Brain microvascular endothelial cell (primary cell): ENCODE results near the gene CHTF8.
"Not testable (repeated sequence)": the region's sequence is repeated elsewhere in the genome, so short reads cannot be mapped to it uniquely, and the experiment has no call there.

Experiments used
- DNase-seq: peaks from one replicate; pipeline ENCODE4 v3.0.0-alpha.2; 2020
- H3K27ac ChIP-seq: fragments of 250-450 bp; sonication (Bioruptor Pico); 2 replicates; pipeline ENCODE4 v1.5.1; 2020; ENCODE audit warnings: mild to moderate bottlenecking, moderate library complexity
- H3K27me3 ChIP-seq: fragments of 250-450 bp; sonication (Bioruptor Pico); replicated peaks from 2 replicates; pipeline ENCODE4 v1.5.1; 2020; ENCODE audit warnings: mild to moderate bottlenecking
- H3K36me3 ChIP-seq: fragments of 250-450 bp; sonication (Bioruptor Pico); replicated peaks from 2 replicates; pipeline ENCODE4 v1.5.1; 2020; ENCODE audit warnings: mild to moderate bottlenecking
- H3K4me3 ChIP-seq: 2 replicates; pipeline ENCODE4 v1.5.1; 2011; ENCODE audit warnings: low read depth, mild to moderate bottlenecking, control low read depth, low read length, moderate library complexity
- in situ Hi-C: cut with HindIII; loops from 2 replicates; pipeline ENCODE4 v1.10.0; 2017; ENCODE audit warnings: low sequenced_read_pairs, low pct_ligation_motif_present
- TF ChIP-seq, protein P1 (sequence below): IDR thresholded peaks from 2 replicates; pipeline ENCODE4 v1.5.1; 2011; ENCODE audit warnings: low read depth, mild to moderate bottlenecking, moderate library complexity, low read length, control low read depth, inconsistent platforms; ENCODE audit errors: missing control alignments

CHTF8 gene

DNA sequence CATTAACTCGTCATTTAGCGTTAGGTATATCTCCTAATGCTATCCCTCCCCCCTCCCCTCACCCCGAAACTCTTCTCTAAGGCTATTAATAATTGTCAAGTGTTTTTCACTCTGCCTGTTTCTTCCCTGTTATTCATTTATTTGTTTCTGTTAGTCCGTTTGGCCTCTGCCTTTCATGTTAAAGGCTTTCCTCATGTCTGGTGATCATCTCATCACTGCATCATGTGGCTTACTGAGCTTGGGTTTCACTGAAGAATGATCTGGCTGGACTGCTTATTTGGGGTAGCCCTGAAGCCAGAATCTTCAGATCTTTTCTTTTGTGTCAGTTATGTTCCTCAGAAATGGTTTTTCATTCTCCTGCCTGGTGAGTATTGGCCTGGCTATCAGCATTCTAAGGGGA lies 9.5 kb upstream of the CHTF8 start:
- DNase-seq = no peak
- Histone ChIP-seq H3K27ac (no peak overlapping the region), H3K36me3 (peaks cover 71% of the 10 kb centered on the region), H3K27me3 (no peaks in the 10 kb centered on the region), H3K4me3 (no peak overlapping the region)
- TF ChIP-seq, protein P1, sequence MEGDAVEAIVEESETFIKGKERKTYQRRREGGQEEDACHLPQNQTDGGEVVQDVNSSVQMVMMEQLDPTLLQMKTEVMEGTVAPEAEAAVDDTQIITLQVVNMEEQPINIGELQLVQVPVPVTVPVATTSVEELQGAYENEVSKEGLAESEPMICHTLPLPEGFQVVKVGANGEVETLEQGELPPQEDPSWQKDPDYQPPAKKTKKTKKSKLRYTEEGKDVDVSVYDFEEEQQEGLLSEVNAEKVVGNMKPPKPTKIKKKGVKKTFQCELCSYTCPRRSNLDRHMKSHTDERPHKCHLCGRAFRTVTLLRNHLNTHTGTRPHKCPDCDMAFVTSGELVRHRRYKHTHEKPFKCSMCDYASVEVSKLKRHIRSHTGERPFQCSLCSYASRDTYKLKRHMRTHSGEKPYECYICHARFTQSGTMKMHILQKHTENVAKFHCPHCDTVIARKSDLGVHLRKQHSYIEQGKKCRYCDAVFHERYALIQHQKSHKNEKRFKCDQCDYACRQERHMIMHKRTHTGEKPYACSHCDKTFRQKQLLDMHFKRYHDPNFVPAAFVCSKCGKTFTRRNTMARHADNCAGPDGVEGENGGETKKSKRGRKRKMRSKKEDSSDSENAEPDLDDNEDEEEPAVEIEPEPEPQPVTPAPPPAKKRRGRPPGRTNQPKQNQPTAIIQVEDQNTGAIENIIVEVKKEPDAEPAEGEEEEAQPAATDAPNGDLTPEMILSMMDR = no peak
- in situ Hi-C loops = no loop called here

DNA sequence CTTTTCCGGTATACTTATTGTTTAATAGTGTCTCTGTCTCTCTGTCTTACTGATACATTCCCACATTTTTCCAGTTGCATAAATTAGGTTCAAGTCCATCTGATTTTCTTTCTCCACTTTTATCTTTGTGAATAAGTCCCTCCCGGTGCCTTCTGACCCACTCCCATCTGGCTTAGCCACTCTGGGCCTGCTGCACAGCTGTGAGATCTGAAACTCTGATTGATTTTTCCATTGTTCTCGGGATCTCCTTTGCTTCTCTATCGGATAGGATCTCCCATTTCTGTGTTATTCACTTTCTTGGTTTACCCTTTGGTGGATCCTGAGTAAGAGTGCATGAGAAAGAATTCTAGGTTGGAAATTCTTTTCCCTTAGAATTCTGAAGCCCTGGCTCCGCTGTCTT lies 8.6 kb upstream of the CHTF8 start:
- in situ Hi-C loops = no loop called here
- TF ChIP-seq, protein P1 = no peak
- Histone ChIP-seq H3K36me3 (peaks cover 65% of the 10 kb centered on the region), H3K27ac (no peak overlapping the region), H3K4me3 (no peak overlapping the region), H3K27me3 (no peaks in the 10 kb centered on the region)
- DNase-seq = no peak

DNA sequence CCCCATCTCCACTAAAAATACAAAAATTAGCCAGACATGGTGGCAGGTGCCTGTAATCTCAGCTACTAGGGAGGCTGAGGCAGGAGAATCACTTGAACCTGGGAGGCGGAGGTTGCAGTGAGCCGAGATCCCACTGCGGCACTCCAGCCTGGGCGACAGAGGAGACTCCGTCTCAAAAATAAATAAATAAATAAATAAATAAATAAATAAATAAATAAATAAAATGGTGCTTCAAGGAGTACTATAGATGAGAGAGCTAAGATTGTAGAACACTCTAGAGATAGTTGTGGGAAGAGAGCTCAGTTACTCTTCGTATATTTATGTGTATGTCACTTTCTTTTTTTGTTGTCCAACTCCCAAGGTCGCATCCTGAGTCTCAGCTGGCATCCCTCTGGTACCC lies 7.1 kb upstream of the CHTF8 start:
- H3K27me3 ChIP-seq, DNase-seq, in situ Hi-C loops, H3K27ac ChIP-seq, H3K4me3 ChIP-seq: not testable (repeated sequence)
- H3K36me3 ChIP-seq = peaks cover 56% of the 10 kb centered on the region

DNA sequence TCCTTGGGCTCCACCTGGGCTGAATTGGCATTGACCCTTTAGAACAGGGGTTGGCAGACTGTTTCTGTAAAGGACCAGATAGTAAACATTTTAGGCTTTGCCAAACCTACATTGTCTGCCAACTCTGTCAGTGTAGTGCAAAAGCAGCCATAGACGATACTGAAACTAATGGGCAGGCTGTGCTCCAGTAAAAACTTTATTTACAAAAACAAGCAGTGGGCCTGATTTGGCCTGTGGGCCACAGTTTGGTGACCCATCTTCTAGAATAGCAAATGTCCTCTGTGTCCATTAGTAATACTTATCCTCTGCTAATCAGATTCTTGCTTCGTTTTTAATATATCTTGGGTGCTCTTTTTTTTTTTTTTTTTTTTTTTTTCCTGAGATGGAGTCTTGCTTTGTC lies 6.2 kb upstream of the CHTF8 start:
- Histone ChIP-seq H3K27ac (no peak overlapping the region), H3K4me3 (no peak overlapping the region), H3K36me3 (peaks cover 51% of the 10 kb centered on the region), H3K27me3 (no peaks in the 10 kb centered on the region)
- in situ Hi-C loops = no loop called here
- DNase-seq = no peak
- TF ChIP-seq, protein P1 = no peak

DNA sequence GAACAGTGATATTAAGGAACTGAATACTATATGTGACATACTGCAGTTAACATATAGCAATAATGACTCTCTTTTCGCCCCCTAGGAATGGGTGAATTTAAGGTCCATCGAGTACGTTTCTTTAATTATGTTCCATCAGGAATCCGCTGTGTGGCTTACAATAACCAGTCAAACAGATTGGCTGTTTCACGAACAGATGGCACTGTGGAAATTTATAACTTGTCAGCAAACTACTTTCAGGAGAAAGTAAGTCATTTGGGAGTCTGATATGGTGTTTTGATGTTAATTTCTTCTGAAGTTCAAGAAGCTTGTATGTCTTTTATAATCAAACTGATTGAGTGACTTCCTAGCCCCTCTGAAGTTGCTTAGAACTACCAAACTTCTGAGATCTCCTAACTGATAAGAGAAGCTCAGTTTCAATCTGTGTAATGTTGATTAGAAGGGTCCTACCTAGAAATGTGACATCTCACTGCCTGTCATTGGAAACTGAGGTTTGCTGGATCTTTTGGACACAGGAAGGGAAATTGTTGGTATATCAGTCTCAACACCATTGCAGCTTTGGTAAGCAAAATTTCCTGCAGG lies 1.1 kb upstream of the CHTF8 start:
- Histone ChIP-seq H3K4me3 (peak overlapping the region; percentile 95), H3K27me3 (no peaks in the 10 kb centered on the region), H3K36me3 (peaks cover 16% of the 10 kb centered on the region), H3K27ac (no peak overlapping the region)
- in situ Hi-C loops = no loop called here
- TF ChIP-seq, protein P1 = no peak
- no peak for DNase-seq

DNA sequence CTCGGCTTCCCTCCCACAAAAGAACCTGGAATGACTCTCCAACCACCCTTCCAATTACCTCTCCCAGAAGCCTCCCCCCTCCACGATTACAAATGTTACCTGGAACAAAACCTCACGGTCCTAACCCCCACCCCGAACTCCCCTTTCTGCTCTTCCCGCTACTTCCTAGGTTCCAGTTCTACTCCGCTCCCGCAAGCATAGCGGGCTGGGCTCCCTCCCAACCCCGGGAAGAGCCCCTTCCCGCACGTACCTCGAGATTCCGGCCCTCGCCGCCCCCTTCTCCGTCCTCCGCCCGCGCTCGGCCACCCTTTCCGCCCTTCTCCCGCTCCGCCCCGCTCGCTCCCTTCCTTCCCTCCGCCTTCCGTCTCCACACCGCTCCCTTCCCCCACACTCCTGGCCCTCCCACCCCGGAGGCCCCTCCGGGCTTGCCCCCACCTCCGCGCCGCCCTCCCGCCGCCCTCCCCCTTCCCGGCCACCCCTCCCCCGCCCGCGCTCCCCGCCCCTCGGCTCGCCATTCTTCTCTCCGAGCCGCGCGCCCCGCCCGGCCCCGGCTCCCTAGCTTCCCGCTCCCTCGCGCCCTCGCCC lies 457 bp downstream of the CHTF8 start:
- Histone ChIP-seq H3K27ac (peak overlapping the region; percentile 93), H3K4me3 (peak overlapping the region; percentile 95), H3K36me3 (peaks cover 7% of the 10 kb centered on the region), H3K27me3 (no peaks in the 10 kb centered on the region)
- in situ Hi-C loops = no loop called here
- TF ChIP-seq, protein P1 = no peak
- DNase-seq = peak; percentile 69
